Measurements from ENCODE around the gene CIT.

GRCh38 chr12:119687879-119688278, 189.2 kb downstream of the CIT start:
- TF ChIP-seq, protein P1, sequence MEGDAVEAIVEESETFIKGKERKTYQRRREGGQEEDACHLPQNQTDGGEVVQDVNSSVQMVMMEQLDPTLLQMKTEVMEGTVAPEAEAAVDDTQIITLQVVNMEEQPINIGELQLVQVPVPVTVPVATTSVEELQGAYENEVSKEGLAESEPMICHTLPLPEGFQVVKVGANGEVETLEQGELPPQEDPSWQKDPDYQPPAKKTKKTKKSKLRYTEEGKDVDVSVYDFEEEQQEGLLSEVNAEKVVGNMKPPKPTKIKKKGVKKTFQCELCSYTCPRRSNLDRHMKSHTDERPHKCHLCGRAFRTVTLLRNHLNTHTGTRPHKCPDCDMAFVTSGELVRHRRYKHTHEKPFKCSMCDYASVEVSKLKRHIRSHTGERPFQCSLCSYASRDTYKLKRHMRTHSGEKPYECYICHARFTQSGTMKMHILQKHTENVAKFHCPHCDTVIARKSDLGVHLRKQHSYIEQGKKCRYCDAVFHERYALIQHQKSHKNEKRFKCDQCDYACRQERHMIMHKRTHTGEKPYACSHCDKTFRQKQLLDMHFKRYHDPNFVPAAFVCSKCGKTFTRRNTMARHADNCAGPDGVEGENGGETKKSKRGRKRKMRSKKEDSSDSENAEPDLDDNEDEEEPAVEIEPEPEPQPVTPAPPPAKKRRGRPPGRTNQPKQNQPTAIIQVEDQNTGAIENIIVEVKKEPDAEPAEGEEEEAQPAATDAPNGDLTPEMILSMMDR (IDR thresholded peaks at IDR 0.05) = no peak
- no peak for TF ChIP-seq POLR2A (IDR thresholded peaks at IDR 0.05)
